GM19463 (cell line): ENCODE data around the gene CRACR2A.

Experiments used
- ATAC-seq: cut with Tn5 transposase; IDR thresholded peaks from one replicate; pipeline ENCODE4 v1.9.1; 2021; ENCODE audit warnings: mild to moderate bottlenecking, moderate library complexity; ENCODE audit not compliant: unreplicated experiment

The CRACR2A gene

GRCh38 chr12:3571724-3572123 is 181.2 kb downstream of the CRACR2A start:
- ATAC-seq = no peak

GRCh38 chr12:3571323-3571722 is 181.6 kb downstream of the CRACR2A start:
- ATAC-seq = no peak

GRCh38 chr12:3568695-3569094 is 184.2 kb downstream of the CRACR2A start:
- ATAC-seq = no peak

DNA sequence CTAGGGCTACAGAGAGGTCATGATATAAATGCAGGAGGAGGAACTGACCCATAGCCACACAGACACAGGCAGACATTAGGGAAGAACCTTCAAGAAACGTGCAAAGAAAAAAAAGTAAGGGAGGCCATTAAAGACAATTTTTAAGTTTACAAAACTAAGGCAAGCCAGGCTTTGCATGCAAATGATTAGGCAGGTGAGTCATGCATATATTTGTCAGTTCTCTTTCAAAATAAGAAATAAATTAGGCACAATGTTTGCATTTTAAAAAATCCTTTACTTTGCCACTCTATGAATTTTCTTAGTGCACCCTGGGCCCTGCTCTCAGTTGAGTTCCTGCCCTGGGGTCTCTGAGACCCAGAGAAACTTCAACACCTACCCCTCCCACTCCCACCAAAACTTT is 186.9 kb downstream of the CRACR2A start:
- ATAC-seq = no peak
